HepG2 (cell line): Measurements from ENCODE around the gene NINJ2. TPM values are rescaled to one million over a fixed set of nuclear protein-coding genes. Genes with fewer than 3 reads are reported as not detected.
A peak's percentile ranks its signal among the peaks of the same experiment; 100 is the strongest.

Source experiments
- CREM ChIP-seq, 2 experiments: sonication (generic) in 1 of 2; formaldehyde crosslinking in 1 of 2; IDR thresholded peaks; 2 replicates each; pipeline versions ENCODE4 v1.4.0 to v1.6.1; 2016 to 2020; ENCODE audit warnings: antibody characterized with exemption in 1 of 2, mild to moderate bottlenecking in 1 of 2, missing genetic modification reagents in 1 of 2
- FOXK1 ChIP-seq: sonication (generic); formaldehyde crosslinking; IDR thresholded peaks from 2 replicates; pipeline ENCODE4 v1.4.0; 2020; ENCODE audit warnings: low read depth, missing genetic modification reagents, borderline replicate concordance
- HES4 ChIP-seq: sonication (generic); formaldehyde crosslinking; IDR thresholded peaks from 2 replicates; pipeline ENCODE4 v1.9.0; 2021; ENCODE audit warnings: mild to moderate bottlenecking, missing genetic modification reagents, borderline replicate concordance
- HNRNPH1 ChIP-seq: fragments of 200-400 bp; formaldehyde crosslinking; optimal IDR thresholded peaks from 2 replicates; pipeline ENCODE3; 2017; ENCODE audit warnings: mild to moderate bottlenecking, low read depth, low read length
- MAFK ChIP-seq, 2 experiments: IDR thresholded peaks in 1 of 2; conservative IDR thresholded peaks in 1 of 2; 2 replicates each; pipeline ENCODE4 v1.6.1; 2011; ENCODE audit warnings: improper control_type of control experiment in 2 of 2, low read length in 2 of 2
- NFIC ChIP-seq: IDR thresholded peaks from 2 replicates; pipeline ENCODE4 v1.6.1; 2012; ENCODE audit warnings: mild to moderate bottlenecking, low read length, inconsistent platforms
- PAX8 ChIP-seq: sonication (generic); formaldehyde crosslinking; IDR thresholded peaks from 2 replicates; pipeline ENCODE4 v1.8.0; 2022; ENCODE audit warnings: mild to moderate bottlenecking, missing genetic modification reagents, borderline replicate concordance
- PHF21A ChIP-seq: sonication (generic); formaldehyde crosslinking; IDR thresholded peaks from 2 replicates; pipeline ENCODE4 v1.5.0; 2020; ENCODE audit warnings: mild to moderate bottlenecking, missing genetic modification reagents
- RBFOX2 ChIP-seq: fragments of 200-400 bp; formaldehyde crosslinking; IDR thresholded peaks from 2 replicates; pipeline ENCODE4 v1.6.1; 2017; ENCODE audit warnings: low read depth, mild to moderate bottlenecking, low read length
- SMAD3 ChIP-seq: sonication (generic); formaldehyde crosslinking; IDR thresholded peaks from 2 replicates; pipeline ENCODE4 v1.4.0; 2020; ENCODE audit warnings: missing genetic modification reagents
- ZFP36L2 ChIP-seq: sonication (generic); formaldehyde crosslinking; IDR thresholded peaks from 2 replicates; pipeline ENCODE4 v1.4.0; 2020; ENCODE audit warnings: missing genetic modification reagents
- ZNF235 ChIP-seq: sonication (generic); formaldehyde crosslinking; IDR thresholded peaks from 2 replicates; pipeline ENCODE4 v1.8.1; 2023; ENCODE audit warnings: mild to moderate bottlenecking, missing genetic modification reagents, borderline replicate concordance
- ZNF737 ChIP-seq: sonication (generic); formaldehyde crosslinking; IDR thresholded peaks from 2 replicates; pipeline ENCODE4 v1.5.0; 2020; ENCODE audit warnings: missing genetic modification reagents, mild to moderate bottlenecking, borderline replicate concordance
- polyA plus RNA-seq, 8 experiments: library from polyadenylated mRNA; depleted of rRNA in 3 of 8; stranded (reverse) in 7 of 8; unstranded in 1 of 8; fragments of >200 nt; fragmentation: Illumina TruSeq in 4 of 8; extraction: Trizol in 4 of 8; gene quantifications; 2 replicates each; pipeline versions ENCODE4 v1.2.1 to v1.2.3, GENCODE V29; 2011 to 2016; ENCODE audit warnings: low read depth in 4 of 8, missing spikeins in 1 of 8, mixed read lengths in 1 of 8; ENCODE audit not compliant: insufficient read depth in 1 of 8
- total RNA-seq, 5 experiments: library from RNA; depleted of rRNA; stranded (reverse); fragments of >200 nt; fragmentation: Illumina TruSeq; extraction: Trizol; gene quantifications; 2 replicates each; pipeline ENCODE4 v1.2.3, GENCODE V29; 2016; ENCODE audit warnings: low read depth in 1 of 5
- TF ChIP-seq, protein P1 (sequence below): sonication (generic); formaldehyde crosslinking; IDR thresholded peaks from 2 replicates; pipeline ENCODE4 v1.5.0; 2020; ENCODE audit warnings: missing genetic modification reagents
- TF ChIP-seq, protein P2 (sequence below): sonication (generic); formaldehyde crosslinking; IDR thresholded peaks from 2 replicates; pipeline ENCODE4 v1.4.0; 2020; ENCODE audit warnings: mild to moderate bottlenecking, missing genetic modification reagents
- TF ChIP-seq, protein P3 (sequence below): IDR thresholded peaks from 2 replicates; pipeline ENCODE4 v1.6.1; 2016; ENCODE audit warnings: low read depth, borderline replicate concordance
- TF ChIP-seq, protein P4 (sequence below): IDR thresholded peaks from 2 replicates; pipeline ENCODE4 v1.6.1; 2016; ENCODE audit warnings: low read depth
- TF ChIP-seq, protein P5 (sequence below): sonication (generic); formaldehyde crosslinking; IDR thresholded peaks from 2 replicates; pipeline ENCODE4 v1.4.0; 2020; ENCODE audit warnings: missing genetic modification reagents

The NINJ2 gene
- total and polyA plus RNA-seq, 2 of the 13 experiments (the other 11 are each of a cell fraction or from before 2014, with no cell fraction given): 0.62 to 3.8 TPM

DNA sequence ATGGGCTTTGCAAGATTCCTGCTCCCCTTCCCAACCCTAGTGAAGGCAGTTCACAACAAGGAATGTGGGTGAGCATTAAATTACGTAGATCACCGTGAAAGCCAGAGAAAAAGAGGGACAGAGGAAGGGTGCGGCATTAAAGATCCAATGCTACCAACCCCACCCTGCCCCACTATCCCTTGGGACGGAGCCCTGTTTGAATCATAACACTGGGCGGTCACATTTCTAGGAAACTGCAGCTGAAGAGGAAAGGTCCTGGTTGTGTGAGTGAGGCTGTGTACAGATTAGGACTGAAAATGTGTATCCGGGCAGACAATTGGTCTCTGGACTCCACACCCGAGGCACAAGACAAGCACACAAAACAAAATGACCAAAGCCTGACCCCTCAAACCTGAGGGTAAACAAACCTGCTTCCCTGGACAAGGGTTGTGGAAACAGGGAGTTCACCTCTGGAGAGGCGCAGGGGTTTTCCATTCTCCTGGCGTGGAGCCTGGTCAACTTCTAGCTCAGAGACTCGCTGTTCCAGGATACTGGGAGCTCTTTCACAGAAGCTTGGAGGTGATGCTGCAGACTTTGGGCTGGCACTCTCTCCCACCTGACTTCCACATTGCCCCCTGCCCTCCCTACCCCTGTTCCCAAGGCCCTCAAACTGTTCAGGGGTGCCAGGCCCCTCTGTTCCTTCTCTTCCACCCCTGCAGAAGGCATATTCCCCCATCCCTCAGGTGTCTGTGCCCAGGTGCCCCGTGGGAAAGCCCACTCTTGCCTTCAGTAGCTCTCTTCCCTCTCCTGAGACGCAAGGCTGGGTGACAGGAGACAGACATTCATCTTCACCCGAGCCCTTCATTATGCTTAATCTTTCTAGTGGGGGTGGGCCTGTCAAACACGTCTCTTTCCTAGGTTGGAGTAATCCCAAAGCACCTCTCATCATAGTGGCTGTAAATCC, 16.5 kb downstream of the NINJ2 start (continued):
- TF ChIP-seq ZFP36L2 (CRISPR knock-in tag) (no peak), PHF21A (CRISPR knock-in tag) (peak; percentile 92), PAX8 (CRISPR knock-in tag) (no peak), NFIC (peak; percentile 71), FOXK1 (CRISPR knock-in tag) (peak; percentile 95; the same call in 1 of the 2 replicates), SMAD3 (CRISPR knock-in tag) (peak; percentile 38; the same call in 1 of the 2 replicates), HES4 (CRISPR knock-in tag) (no peak), MAFK (conservative IDR thresholded peaks at IDR 0.05 in 1 of 2, IDR thresholded peaks at IDR 0.05 in 1 of 2; ENCODE audit: low read length in 2 of 2) (no peak), HNRNPH1 (no peak), RBFOX2 (no peak), ZNF737 (no peak), ZNF235 (CRISPR knock-in tag) (no peak), CREM (IDR thresholded peaks at IDR 0.05) (peak; percentile 89), CREM (CRISPR knock-in tag; IDR thresholded peaks at IDR 0.05) (no peak)
- TF ChIP-seq, protein P1, sequence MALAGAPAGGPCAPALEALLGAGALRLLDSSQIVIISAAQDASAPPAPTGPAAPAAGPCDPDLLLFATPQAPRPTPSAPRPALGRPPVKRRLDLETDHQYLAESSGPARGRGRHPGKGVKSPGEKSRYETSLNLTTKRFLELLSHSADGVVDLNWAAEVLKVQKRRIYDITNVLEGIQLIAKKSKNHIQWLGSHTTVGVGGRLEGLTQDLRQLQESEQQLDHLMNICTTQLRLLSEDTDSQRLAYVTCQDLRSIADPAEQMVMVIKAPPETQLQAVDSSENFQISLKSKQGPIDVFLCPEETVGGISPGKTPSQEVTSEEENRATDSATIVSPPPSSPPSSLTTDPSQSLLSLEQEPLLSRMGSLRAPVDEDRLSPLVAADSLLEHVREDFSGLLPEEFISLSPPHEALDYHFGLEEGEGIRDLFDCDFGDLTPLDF: no peak
- TF ChIP-seq, protein P2, sequence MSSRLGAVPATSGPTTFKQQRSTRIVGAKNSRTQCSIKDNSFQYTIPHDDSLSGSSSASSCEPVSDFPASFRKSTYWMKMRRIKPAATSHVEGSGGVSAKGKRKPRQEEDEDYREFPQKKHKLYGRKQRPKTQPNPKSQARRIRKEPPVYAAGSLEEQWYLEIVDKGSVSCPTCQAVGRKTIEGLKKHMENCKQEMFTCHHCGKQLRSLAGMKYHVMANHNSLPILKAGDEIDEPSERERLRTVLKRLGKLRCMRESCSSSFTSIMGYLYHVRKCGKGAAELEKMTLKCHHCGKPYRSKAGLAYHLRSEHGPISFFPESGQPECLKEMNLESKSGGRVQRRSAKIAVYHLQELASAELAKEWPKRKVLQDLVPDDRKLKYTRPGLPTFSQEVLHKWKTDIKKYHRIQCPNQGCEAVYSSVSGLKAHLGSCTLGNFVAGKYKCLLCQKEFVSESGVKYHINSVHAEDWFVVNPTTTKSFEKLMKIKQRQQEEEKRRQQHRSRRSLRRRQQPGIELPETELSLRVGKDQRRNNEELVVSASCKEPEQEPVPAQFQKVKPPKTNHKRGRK: no peak
- TF ChIP-seq, protein P3, sequence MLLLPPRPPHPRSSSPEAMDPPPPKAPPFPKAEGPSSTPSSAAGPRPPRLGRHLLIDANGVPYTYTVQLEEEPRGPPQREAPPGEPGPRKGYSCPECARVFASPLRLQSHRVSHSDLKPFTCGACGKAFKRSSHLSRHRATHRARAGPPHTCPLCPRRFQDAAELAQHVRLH: peak; percentile 70; the same call in 1 of the 2 replicates
- TF ChIP-seq, protein P4, sequence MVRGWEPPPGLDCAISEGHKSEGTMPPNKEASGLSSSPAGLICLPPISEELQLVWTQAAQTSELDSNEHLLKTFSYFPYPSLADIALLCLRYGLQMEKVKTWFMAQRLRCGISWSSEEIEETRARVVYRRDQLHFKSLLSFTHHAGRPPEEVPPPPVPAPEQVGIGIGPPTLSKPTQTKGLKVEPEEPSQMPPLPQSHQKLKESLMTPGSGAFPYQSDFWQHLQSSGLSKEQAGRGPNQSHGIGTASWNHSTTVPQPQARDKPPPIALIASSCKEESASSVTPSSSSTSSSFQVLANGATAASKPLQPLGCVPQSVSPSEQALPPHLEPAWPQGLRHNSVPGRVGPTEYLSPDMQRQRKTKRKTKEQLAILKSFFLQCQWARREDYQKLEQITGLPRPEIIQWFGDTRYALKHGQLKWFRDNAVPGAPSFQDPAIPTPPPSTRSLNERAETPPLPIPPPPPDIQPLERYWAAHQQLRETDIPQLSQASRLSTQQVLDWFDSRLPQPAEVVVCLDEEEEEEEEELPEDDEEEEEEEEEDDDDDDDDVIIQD (CRISPR knock-in tag): peak; percentile 72
- TF ChIP-seq, protein P5, sequence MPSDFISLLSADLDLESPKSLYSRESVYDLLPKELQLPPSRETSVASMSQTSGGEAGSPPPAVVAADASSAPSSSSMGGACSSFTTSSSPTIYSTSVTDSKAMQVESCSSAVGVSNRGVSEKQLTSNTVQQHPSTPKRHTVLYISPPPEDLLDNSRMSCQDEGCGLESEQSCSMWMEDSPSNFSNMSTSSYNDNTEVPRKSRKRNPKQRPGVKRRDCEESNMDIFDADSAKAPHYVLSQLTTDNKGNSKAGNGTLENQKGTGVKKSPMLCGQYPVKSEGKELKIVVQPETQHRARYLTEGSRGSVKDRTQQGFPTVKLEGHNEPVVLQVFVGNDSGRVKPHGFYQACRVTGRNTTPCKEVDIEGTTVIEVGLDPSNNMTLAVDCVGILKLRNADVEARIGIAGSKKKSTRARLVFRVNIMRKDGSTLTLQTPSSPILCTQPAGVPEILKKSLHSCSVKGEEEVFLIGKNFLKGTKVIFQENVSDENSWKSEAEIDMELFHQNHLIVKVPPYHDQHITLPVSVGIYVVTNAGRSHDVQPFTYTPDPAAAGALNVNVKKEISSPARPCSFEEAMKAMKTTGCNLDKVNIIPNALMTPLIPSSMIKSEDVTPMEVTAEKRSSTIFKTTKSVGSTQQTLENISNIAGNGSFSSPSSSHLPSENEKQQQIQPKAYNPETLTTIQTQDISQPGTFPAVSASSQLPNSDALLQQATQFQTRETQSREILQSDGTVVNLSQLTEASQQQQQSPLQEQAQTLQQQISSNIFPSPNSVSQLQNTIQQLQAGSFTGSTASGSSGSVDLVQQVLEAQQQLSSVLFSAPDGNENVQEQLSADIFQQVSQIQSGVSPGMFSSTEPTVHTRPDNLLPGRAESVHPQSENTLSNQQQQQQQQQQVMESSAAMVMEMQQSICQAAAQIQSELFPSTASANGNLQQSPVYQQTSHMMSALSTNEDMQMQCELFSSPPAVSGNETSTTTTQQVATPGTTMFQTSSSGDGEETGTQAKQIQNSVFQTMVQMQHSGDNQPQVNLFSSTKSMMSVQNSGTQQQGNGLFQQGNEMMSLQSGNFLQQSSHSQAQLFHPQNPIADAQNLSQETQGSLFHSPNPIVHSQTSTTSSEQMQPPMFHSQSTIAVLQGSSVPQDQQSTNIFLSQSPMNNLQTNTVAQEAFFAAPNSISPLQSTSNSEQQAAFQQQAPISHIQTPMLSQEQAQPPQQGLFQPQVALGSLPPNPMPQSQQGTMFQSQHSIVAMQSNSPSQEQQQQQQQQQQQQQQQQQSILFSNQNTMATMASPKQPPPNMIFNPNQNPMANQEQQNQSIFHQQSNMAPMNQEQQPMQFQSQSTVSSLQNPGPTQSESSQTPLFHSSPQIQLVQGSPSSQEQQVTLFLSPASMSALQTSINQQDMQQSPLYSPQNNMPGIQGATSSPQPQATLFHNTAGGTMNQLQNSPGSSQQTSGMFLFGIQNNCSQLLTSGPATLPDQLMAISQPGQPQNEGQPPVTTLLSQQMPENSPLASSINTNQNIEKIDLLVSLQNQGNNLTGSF (CRISPR knock-in tag): no peak
